HepG2 (cell line): ENCODE results near the gene JPH2. TPM values are rescaled to one million over a fixed set of nuclear protein-coding genes. Genes with fewer than 3 reads are reported as not detected.

Source experiments
- ARID5B ChIP-seq: IDR thresholded peaks from 2 replicates; pipeline ENCODE4 v1.4.0; 2020; ENCODE audit warnings: mild to moderate bottlenecking, missing genetic modification reagents
- CSRNP1 ChIP-seq: sonication (generic); formaldehyde crosslinking; IDR thresholded peaks from 2 replicates; pipeline ENCODE4 v1.8.1; 2023; ENCODE audit warnings: mild to moderate bottlenecking, missing genetic modification reagents
- HDAC1 ChIP-seq: sonication (generic); formaldehyde crosslinking; IDR thresholded peaks from 2 replicates; pipeline ENCODE4 v1.5.1; 2020; ENCODE audit warnings: mild to moderate bottlenecking, missing genetic modification reagents
- HNRNPK ChIP-seq: fragments of 200-400 bp; formaldehyde crosslinking; IDR thresholded peaks from 2 replicates; pipeline ENCODE4 v1.6.1; 2018; ENCODE audit warnings: low read length, low read depth, moderate library complexity, mild to moderate bottlenecking; ENCODE audit not compliant: poor library complexity, severe bottlenecking
- NR1H2 ChIP-seq: sonication (generic); formaldehyde crosslinking; IDR thresholded peaks from 2 replicates; pipeline ENCODE4 v1.8.1; 2022; ENCODE audit warnings: low read depth, missing genetic modification reagents, borderline replicate concordance
- RORA ChIP-seq: sonication (generic); formaldehyde crosslinking; IDR thresholded peaks from 2 replicates; pipeline ENCODE4 v1.5.0; 2020; ENCODE audit warnings: mild to moderate bottlenecking, missing genetic modification reagents, moderate library complexity
- RXRB ChIP-seq: IDR thresholded peaks from 2 replicates; pipeline ENCODE4 v1.6.1; 2016; ENCODE audit warnings: borderline replicate concordance, missing genetic modification reagents, missing compliant biosample characterization
- SRSF9 ChIP-seq: fragments of 200-400 bp; formaldehyde crosslinking; IDR thresholded peaks from 2 replicates; pipeline ENCODE4 v1.6.1; 2018; ENCODE audit warnings: borderline replicate concordance, mild to moderate bottlenecking, low read depth, low read length; ENCODE audit not compliant: insufficient read depth, poor library complexity, severe bottlenecking
- TEAD2 ChIP-seq: sonication (generic); formaldehyde crosslinking; IDR thresholded peaks from 2 replicates; pipeline ENCODE4 v1.9.0; 2021; ENCODE audit warnings: missing genetic modification reagents
- TFDP2 ChIP-seq: sonication (generic); formaldehyde crosslinking; IDR thresholded peaks from 2 replicates; pipeline ENCODE4 v1.4.0; 2020; ENCODE audit warnings: missing genetic modification reagents
- ZEB1 ChIP-seq: IDR thresholded peaks from 2 replicates; pipeline ENCODE4 v1.6.1; 2012; ENCODE audit warnings: mild to moderate bottlenecking, low read depth, inconsistent platforms; ENCODE audit not compliant: insufficient replicate concordance
- ZFP91 ChIP-seq: sonication (generic); formaldehyde crosslinking; IDR thresholded peaks from 2 replicates; pipeline ENCODE4 v1.9.0; 2022; ENCODE audit warnings: missing genetic modification reagents, mild to moderate bottlenecking, borderline replicate concordance
- ZNF205 ChIP-seq: IDR thresholded peaks from 2 replicates; pipeline ENCODE4 v1.6.1; 2018; ENCODE audit warnings: missing biosample characterization, missing genetic modification reagents
- ZNF281 ChIP-seq: sonication (generic); formaldehyde crosslinking; IDR thresholded peaks from 2 replicates; pipeline ENCODE4 v1.4.0; 2020; ENCODE audit warnings: missing genetic modification reagents, borderline replicate concordance
- ZNF543 ChIP-seq: sonication (generic); formaldehyde crosslinking; IDR thresholded peaks from 2 replicates; pipeline ENCODE4 v1.4.0; 2020; ENCODE audit warnings: mild to moderate bottlenecking, missing genetic modification reagents
- ZNF567 ChIP-seq: sonication (generic); formaldehyde crosslinking; IDR thresholded peaks from 2 replicates; pipeline ENCODE4 v1.8.1; 2023; ENCODE audit warnings: mild to moderate bottlenecking, missing genetic modification reagents, borderline replicate concordance
- ZSCAN22 ChIP-seq: sonication (generic); formaldehyde crosslinking; IDR thresholded peaks from 2 replicates; pipeline ENCODE4 v1.4.0; 2020; ENCODE audit warnings: mild to moderate bottlenecking, missing genetic modification reagents
- polyA plus RNA-seq, 8 experiments: library from polyadenylated mRNA; depleted of rRNA in 3 of 8; stranded (reverse) in 7 of 8; unstranded in 1 of 8; fragments of >200 nt; fragmentation: Illumina TruSeq in 4 of 8; extraction: Trizol in 4 of 8; gene quantifications; 2 replicates each; pipeline versions ENCODE4 v1.2.1 to v1.2.3, GENCODE V29; 2011 to 2016; ENCODE audit warnings: low read depth in 4 of 8, missing spikeins in 1 of 8, mixed read lengths in 1 of 8; ENCODE audit not compliant: insufficient read depth in 1 of 8
- total RNA-seq, 5 experiments: library from RNA; depleted of rRNA; stranded (reverse); fragments of >200 nt; fragmentation: Illumina TruSeq; extraction: Trizol; gene quantifications; 2 replicates each; pipeline ENCODE4 v1.2.3, GENCODE V29; 2016; ENCODE audit warnings: low read depth in 1 of 5

The JPH2 gene
- total and polyA plus RNA-seq, 2 of the 13 experiments (the other 11 are each of a cell fraction or from before 2014, with no cell fraction given): 0.42 TPM; not detected in 1

GRCh38 chr20:44217342-44218092 is 30.5 kb upstream of the JPH2 start (continued):
- TF ChIP-seq HNRNPK: no peak
- no peak for TF ChIP-seq RORA (CRISPR knock-in tag)
- no peak for TF ChIP-seq ZNF281
- TF ChIP-seq SRSF9: no peak
- no peak for TF ChIP-seq ZFP91 (CRISPR knock-in tag)
- TF ChIP-seq ARID5B: no peak
- TF ChIP-seq TEAD2 (CRISPR knock-in tag): no peak
- TF ChIP-seq NR1H2: no peak
- TF ChIP-seq TFDP2 (CRISPR knock-in tag): 0 out of 2 replicates have a peak, but pooled peaks have one; percentile 23
- no peak for TF ChIP-seq ZNF205
- no peak for TF ChIP-seq ZEB1
- 0 out of 2 replicates have a peak, but pooled peaks have one; percentile 35 for TF ChIP-seq HDAC1
- TF ChIP-seq ZNF543 (CRISPR knock-in tag): no peak
- no peak for TF ChIP-seq ZSCAN22 (CRISPR knock-in tag)
- TF ChIP-seq ZNF567: no peak; the same call in 1 of the 2 replicates
- peak; percentile 58 for TF ChIP-seq RXRB
- no peak for TF ChIP-seq CSRNP1
